ENCODE data around the gene FAM120A. TPM values are rescaled to one million over a fixed set of nuclear protein-coding genes. Genes with fewer than 3 reads are reported as not detected.

FAM120A gene
- total RNA-seq, 1 donor from 2014 or later: 107 TPM

DNA sequence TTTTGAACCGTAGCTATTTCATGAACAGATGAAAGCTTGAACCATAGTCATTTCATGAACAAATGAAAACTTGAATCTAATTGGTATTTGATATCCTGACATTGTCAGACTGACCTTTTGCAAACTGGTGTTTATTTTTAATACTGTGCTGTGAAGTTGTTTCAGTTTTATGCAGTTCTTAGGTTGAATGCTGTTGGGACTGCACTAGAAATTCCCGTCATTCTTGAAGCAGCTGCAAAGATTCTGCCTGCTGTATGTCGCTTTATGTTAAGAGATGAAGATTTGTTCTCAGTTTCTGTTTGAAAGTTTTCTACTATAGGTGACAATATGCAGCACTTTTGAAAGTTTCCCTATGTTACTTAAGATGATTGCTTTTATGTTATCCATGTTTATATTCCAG, 24.4 kb downstream of the FAM120A start:
- CTCF ChIA-PET: no interaction called here
- intact Hi-C loops (cut with micrococcal nuclease): no loop called here
- no peaks in the 10 kb centered on the region for H3K9me3 Mint-ChIP-seq
- no peaks in the 10 kb centered on the region for H3K27me3 Mint-ChIP-seq
- H3K36me3 Mint-ChIP-seq (ENCODE audit: low read depth): peaks cover 74% of the 10 kb centered on the region
- DNase-seq (no peak), ATAC-seq (ENCODE audit: low read depth) (no peak)
- POLR2A ChIA-PET: no interaction called here
- H3K27ac Mint-ChIP-seq: no peak overlapping the region
- TF ChIP-seq, protein P1, sequence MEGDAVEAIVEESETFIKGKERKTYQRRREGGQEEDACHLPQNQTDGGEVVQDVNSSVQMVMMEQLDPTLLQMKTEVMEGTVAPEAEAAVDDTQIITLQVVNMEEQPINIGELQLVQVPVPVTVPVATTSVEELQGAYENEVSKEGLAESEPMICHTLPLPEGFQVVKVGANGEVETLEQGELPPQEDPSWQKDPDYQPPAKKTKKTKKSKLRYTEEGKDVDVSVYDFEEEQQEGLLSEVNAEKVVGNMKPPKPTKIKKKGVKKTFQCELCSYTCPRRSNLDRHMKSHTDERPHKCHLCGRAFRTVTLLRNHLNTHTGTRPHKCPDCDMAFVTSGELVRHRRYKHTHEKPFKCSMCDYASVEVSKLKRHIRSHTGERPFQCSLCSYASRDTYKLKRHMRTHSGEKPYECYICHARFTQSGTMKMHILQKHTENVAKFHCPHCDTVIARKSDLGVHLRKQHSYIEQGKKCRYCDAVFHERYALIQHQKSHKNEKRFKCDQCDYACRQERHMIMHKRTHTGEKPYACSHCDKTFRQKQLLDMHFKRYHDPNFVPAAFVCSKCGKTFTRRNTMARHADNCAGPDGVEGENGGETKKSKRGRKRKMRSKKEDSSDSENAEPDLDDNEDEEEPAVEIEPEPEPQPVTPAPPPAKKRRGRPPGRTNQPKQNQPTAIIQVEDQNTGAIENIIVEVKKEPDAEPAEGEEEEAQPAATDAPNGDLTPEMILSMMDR (IDR thresholded peaks at IDR 0.05): no peak
- no peak overlapping the region for H3K4me3 Mint-ChIP-seq
- H3K4me1 Mint-ChIP-seq: peaks cover 5% of the 10 kb centered on the region

DNA sequence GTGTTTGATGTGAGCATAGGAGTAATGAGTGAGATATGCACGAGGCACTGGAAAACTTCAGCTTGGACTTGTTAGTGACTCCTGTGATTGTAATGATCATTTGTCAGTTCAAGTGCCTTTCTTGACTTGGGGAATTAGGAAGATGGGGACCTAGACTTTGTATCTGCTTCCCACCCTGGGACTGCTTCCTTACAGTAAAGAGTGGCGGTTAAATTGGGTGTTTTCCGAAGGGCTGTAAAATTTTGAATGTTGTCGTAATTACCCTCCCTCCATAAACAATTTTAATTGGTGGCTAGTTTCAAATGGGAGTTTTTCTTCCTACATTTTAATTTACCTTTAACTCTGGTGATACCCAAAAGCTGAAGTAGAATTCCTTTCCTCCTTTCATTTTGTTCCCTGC, 25.4 kb downstream of the FAM120A start:
- no peak for DNase-seq
- Mint-ChIP-seq H3K9me3 (no peaks in the 10 kb centered on the region), H3K4me3 (no peak overlapping the region), H3K27ac (no peak overlapping the region), H3K27me3 (no peaks in the 10 kb centered on the region), H3K36me3 (ENCODE audit: low read depth) (peaks cover 77% of the 10 kb centered on the region), H3K4me1 (no peaks in the 10 kb centered on the region)
- ATAC-seq (ENCODE audit: low read depth): no peak
- POLR2A ChIA-PET: interaction anchor here (0.7 kb wide), 1 partner anchor 409 kb away, joined by 3 read pairs; no protein-coding TSS in a partner anchor
- TF ChIP-seq, protein P1 (IDR thresholded peaks at IDR 0.05): no peak
- CTCF ChIA-PET: no interaction called here
- intact Hi-C loops (cut with micrococcal nuclease): no loop called here

DNA sequence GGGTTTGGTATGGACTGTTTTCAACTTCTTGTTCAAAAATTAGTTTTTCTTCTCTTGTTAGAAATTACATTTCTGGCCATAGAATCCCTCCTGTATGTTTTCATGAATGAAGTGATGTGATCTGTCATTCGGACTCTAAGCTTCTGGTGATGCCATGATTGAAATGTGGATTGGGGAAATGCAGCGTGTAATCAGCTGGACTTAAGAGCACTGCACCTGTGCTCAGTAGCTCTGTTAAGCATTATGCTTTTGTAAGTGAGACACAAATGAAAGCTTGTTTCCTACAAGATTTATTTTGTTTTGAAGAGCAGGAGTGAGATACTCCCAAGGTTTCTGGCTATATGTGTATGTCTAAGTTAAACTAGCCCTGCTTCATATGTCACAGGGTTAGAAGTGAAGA, 25.9 kb downstream of the FAM120A start:
- Mint-ChIP-seq H3K27me3 (no peaks in the 10 kb centered on the region), H3K4me1 (no peaks in the 10 kb centered on the region), H3K27ac (no peak overlapping the region), H3K9me3 (no peaks in the 10 kb centered on the region), H3K36me3 (ENCODE audit: low read depth) (peaks cover 72% of the 10 kb centered on the region), H3K4me3 (no peak overlapping the region)
- DNase-seq: no peak
- intact Hi-C loops (cut with micrococcal nuclease): no loop called here
- POLR2A ChIA-PET: interaction anchor here (0.7 kb wide), 1 partner anchor 410 kb away, joined by 3 read pairs; no protein-coding TSS in a partner anchor
- TF ChIP-seq, protein P1 (IDR thresholded peaks at IDR 0.05): no peak
- CTCF ChIA-PET: no interaction called here
- no peak for ATAC-seq (ENCODE audit: low read depth)

DNA sequence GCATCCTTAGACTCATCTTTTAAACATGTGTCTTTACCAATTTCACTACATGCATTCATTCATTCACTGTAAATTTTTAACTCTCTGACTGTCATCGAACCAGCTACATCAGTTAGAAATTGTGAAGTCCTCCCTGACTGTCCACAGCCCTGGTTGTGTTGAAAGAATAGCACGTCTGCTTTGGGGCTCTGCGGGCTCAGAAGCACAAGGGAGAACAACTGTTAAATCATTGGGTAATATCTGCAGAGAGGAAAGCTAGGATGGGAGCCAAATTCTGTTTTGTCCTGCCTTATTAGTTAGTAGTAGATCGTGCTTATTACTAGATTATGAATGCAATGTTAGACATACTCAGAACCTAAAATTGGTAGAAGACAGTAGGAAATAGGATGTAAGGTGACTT, 28.2 kb downstream of the FAM120A start:
- Mint-ChIP-seq H3K27ac (no peak overlapping the region), H3K36me3 (ENCODE audit: low read depth) (peaks cover 66% of the 10 kb centered on the region), H3K9me3 (no peaks in the 10 kb centered on the region), H3K4me1 (no peaks in the 10 kb centered on the region), H3K4me3 (no peak overlapping the region), H3K27me3 (no peaks in the 10 kb centered on the region)
- ChIA-PET CTCF (no interaction called here), POLR2A (interaction anchor here (1.2 kb wide), 1 partner anchor 11 kb away, joined by 3 read pairs; no protein-coding TSS in a partner anchor)
- DNase-seq: no peak
- TF ChIP-seq, protein P1 (IDR thresholded peaks at IDR 0.05): no peak
- intact Hi-C loops (cut with micrococcal nuclease): no loop called here
- ATAC-seq (ENCODE audit: low read depth): no peak

DNA sequence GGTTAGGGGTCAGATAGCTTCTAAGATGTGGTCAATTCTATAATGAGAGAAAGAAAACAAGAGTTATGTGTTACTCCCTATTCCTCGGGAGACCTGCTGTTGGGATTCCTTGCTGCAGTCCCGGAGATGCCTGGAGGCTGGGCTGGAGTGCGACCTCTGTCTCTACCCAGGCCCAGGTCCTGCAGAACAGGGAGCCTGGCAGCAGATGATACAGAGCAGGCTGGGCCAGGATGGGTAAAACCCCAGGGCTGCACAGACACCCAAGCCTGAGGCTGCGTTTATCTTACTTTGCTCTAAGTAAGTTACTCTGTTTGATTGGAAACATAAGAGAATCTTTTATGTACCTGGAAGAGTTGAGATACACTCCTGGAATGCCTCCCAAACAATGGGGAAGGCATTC, 28.8 kb downstream of the FAM120A start:
- Mint-ChIP-seq H3K4me1 (no peaks in the 10 kb centered on the region), H3K4me3 (no peak overlapping the region), H3K36me3 (ENCODE audit: low read depth) (peaks cover 68% of the 10 kb centered on the region), H3K27ac (no peak overlapping the region), H3K27me3 (no peaks in the 10 kb centered on the region), H3K9me3 (no peaks in the 10 kb centered on the region)
- no peak for ATAC-seq (ENCODE audit: low read depth)
- POLR2A ChIA-PET: no interaction called here
- CTCF ChIA-PET: no interaction called here
- intact Hi-C loops (cut with micrococcal nuclease): no loop called here
- DNase-seq: no peak
- TF ChIP-seq, protein P1 (IDR thresholded peaks at IDR 0.05): no peak
